Measurements from ENCODE around the gene AKAP9.
"Not testable (repeated sequence)": the region's sequence is repeated elsewhere in the genome, so short reads cannot be mapped to it uniquely, and the experiment has no call there.

The AKAP9 gene

GRCh38 chr7:92071032-92071431 lies 130.4 kb downstream of the AKAP9 start:
- Histone ChIP-seq H3K27me3 (replicated peaks; ENCODE audit: control insufficient read depth, insufficient read depth, low read length, poor library complexity, severe bottlenecking) (no peaks in the 10 kb centered on the region), H3K27ac (ENCODE audit: insufficient read depth, low read length, poor library complexity, severe bottlenecking) (no peak overlapping the region), H3K4me1 (ENCODE audit: control insufficient read depth, insufficient read depth, low read length, poor library complexity, severe bottlenecking) (no peaks in the 10 kb centered on the region), H3K4me3 (ENCODE audit: insufficient read depth, low read depth, low read length, poor library complexity, severe bottlenecking) (no peak overlapping the region), H3K36me3 (ENCODE audit: control insufficient read depth, insufficient read depth, low read length) (peaks cover 7% of the 10 kb centered on the region), H3K9me3 (ENCODE audit: control insufficient read depth, low read length) (no peaks in the 10 kb centered on the region)
- DNase-seq, result no peak

- peaks cover 7% of the 10 kb centered on the region for H3K36me3 ChIP-seq (ENCODE audit: control insufficient read depth, insufficient read depth, low read length)
- no peak for DNase-seq
- no peak overlapping the region for H3K27ac ChIP-seq (ENCODE audit: insufficient read depth, low read length, poor library complexity, severe bottlenecking)
- H3K9me3 ChIP-seq (ENCODE audit: control insufficient read depth, low read length), result no peaks in the 10 kb centered on the region
- no peaks in the 10 kb centered on the region for H3K27me3 ChIP-seq (replicated peaks; ENCODE audit: control insufficient read depth, insufficient read depth, low read length, poor library complexity, severe bottlenecking)
- H3K4me3 ChIP-seq (ENCODE audit: insufficient read depth, low read depth, low read length, poor library complexity, severe bottlenecking), result no peak overlapping the region
- H3K4me1 ChIP-seq (ENCODE audit: control insufficient read depth, insufficient read depth, low read length, poor library complexity, severe bottlenecking), result no peaks in the 10 kb centered on the region
These were observed 131.5 kb downstream of the AKAP9 start for GRCh38 chr7:92072121-92072520.

GRCh38 chr7:92072708-92073107 lies 132.0 kb downstream of the AKAP9 start:
- no peaks in the 10 kb centered on the region for H3K4me1 ChIP-seq (ENCODE audit: control insufficient read depth, insufficient read depth, low read length, poor library complexity, severe bottlenecking)
- H3K27ac ChIP-seq (ENCODE audit: insufficient read depth, low read length, poor library complexity, severe bottlenecking), result no peak overlapping the region
- H3K36me3 ChIP-seq (ENCODE audit: control insufficient read depth, insufficient read depth, low read length), result peaks cover 7% of the 10 kb centered on the region
- DNase-seq, result no peak
- H3K9me3 ChIP-seq (ENCODE audit: control insufficient read depth, low read length), result no peaks in the 10 kb centered on the region
- H3K4me3 ChIP-seq (ENCODE audit: insufficient read depth, low read depth, low read length, poor library complexity, severe bottlenecking), result no peak overlapping the region
- no peaks in the 10 kb centered on the region for H3K27me3 ChIP-seq (replicated peaks; ENCODE audit: control insufficient read depth, insufficient read depth, low read length, poor library complexity, severe bottlenecking)

DNA sequence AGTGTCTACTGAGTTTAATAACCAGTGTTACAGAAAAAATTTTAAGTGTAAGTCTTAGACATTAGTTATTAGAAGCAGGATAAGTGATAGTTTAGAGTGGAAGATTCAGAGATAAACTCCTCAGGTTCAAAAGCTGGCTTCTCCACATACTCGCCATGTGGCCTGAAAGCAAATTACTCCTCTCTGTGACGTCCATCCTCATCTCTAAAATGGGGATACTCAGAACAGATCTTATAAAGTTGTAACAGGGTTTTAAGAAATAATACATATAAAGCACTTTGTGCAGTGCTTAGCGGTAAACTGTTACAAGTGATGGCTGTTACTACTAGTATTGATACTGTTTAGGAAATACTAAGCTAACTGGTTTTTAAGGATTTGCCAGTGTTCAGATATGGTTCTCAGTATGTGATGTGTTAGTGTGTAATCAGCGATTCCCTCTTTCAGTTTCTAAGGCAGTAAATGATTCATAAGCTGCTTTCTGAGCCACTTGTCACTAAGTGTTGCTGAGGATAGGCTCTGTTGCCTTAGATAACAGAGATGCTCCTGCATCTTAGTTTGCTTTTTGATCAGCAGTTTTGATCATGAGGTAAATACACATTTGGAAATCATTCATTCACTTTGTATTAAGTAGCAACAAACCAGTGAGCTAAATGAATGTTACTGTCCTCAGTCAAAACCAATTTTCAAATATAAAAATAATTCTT lies 134.9 kb downstream of the AKAP9 start:
- H3K27me3 ChIP-seq (replicated peaks; ENCODE audit: control insufficient read depth, insufficient read depth, low read length, poor library complexity, severe bottlenecking), result no peaks in the 10 kb centered on the region
- no peaks in the 10 kb centered on the region for H3K4me1 ChIP-seq (ENCODE audit: control insufficient read depth, insufficient read depth, low read length, poor library complexity, severe bottlenecking)
- H3K4me3 ChIP-seq (ENCODE audit: insufficient read depth, low read depth, low read length, poor library complexity, severe bottlenecking), result no peak overlapping the region
- peaks cover 8% of the 10 kb centered on the region for H3K36me3 ChIP-seq (ENCODE audit: control insufficient read depth, insufficient read depth, low read length)
- no peak overlapping the region for H3K27ac ChIP-seq (ENCODE audit: insufficient read depth, low read length, poor library complexity, severe bottlenecking)
- DNase-seq, result no peak
- no peaks in the 10 kb centered on the region for H3K9me3 ChIP-seq (ENCODE audit: control insufficient read depth, low read length)

DNA sequence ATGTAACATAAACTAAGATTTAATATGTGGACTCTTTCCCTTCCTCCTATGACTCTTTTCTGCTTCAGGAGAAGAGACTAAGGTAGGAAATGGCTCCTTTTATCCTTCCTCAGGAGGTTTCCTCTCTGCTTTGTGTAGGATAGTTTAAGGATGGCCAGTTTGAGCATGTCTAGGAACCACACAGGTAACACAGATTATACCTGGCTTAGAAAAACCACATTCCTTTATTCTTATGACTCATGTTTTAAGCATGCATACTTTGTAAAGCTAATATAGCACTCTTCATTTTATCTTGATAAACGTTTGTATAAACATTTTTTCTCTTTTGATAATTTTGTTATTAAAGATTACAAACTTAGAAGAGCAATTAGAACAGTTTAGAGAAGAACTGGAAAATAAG lies 135.8 kb downstream of the AKAP9 start:
- H3K27ac ChIP-seq (ENCODE audit: insufficient read depth, low read length, poor library complexity, severe bottlenecking), result no peak overlapping the region
- H3K4me3 ChIP-seq (ENCODE audit: insufficient read depth, low read depth, low read length, poor library complexity, severe bottlenecking), result no peak overlapping the region

DNA sequence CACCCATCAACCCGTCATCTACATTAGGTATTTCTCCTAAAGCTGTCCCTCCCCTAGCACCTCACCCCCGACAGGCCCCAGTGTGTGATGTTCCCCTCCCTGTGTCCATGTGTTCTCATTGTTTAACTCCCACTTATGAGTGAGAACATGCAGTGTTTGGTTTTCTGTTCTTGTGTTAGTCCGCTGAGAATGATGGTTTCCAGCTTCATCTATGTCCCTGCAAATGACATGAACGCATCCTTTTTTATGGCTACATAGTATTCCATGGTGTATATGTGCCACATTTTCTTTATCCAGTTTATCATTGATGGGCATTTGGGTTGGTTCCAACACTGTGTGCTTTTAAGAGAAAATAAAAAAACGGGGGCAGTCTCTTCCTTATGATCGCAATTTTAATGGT lies 143.3 kb downstream of the AKAP9 start:
- H3K36me3 ChIP-seq (ENCODE audit: control insufficient read depth, insufficient read depth, low read length), result peaks cover 54% of the 10 kb centered on the region
- not testable (repeated sequence) for H3K27ac ChIP-seq (ENCODE audit: insufficient read depth, low read length, poor library complexity, severe bottlenecking); H3K9me3 ChIP-seq (ENCODE audit: control insufficient read depth, low read length); H3K4me1 ChIP-seq (ENCODE audit: control insufficient read depth, insufficient read depth, low read length, poor library complexity, severe bottlenecking); H3K4me3 ChIP-seq (ENCODE audit: insufficient read depth, low read depth, low read length, poor library complexity, severe bottlenecking); DNase-seq; H3K27me3 ChIP-seq (replicated peaks; ENCODE audit: control insufficient read depth, insufficient read depth, low read length, poor library complexity, severe bottlenecking)

More for the DNA sequence above, 135.8 kb downstream of the AKAP9 start:
- no peak for DNase-seq
- Histone ChIP-seq H3K4me1 (ENCODE audit: control insufficient read depth, insufficient read depth, low read length, poor library complexity, severe bottlenecking) (no peaks in the 10 kb centered on the region), H3K36me3 (ENCODE audit: control insufficient read depth, insufficient read depth, low read length) (peaks cover 12% of the 10 kb centered on the region), H3K27me3 (replicated peaks; ENCODE audit: control insufficient read depth, insufficient read depth, low read length, poor library complexity, severe bottlenecking) (no peaks in the 10 kb centered on the region), H3K9me3 (ENCODE audit: control insufficient read depth, low read length) (no peaks in the 10 kb centered on the region)

GRCh38 chr7:92088266-92088665 lies 147.6 kb downstream of the AKAP9 start:
- Histone ChIP-seq H3K27me3 (replicated peaks; ENCODE audit: control insufficient read depth, insufficient read depth, low read length, poor library complexity, severe bottlenecking) (no peaks in the 10 kb centered on the region), H3K27ac (ENCODE audit: insufficient read depth, low read length, poor library complexity, severe bottlenecking) (no peak overlapping the region), H3K4me3 (ENCODE audit: insufficient read depth, low read depth, low read length, poor library complexity, severe bottlenecking) (no peak overlapping the region), H3K9me3 (ENCODE audit: control insufficient read depth, low read length) (no peaks in the 10 kb centered on the region), H3K36me3 (ENCODE audit: control insufficient read depth, insufficient read depth, low read length) (peaks cover 54% of the 10 kb centered on the region), H3K4me1 (ENCODE audit: control insufficient read depth, insufficient read depth, low read length, poor library complexity, severe bottlenecking) (no peaks in the 10 kb centered on the region)
- no peak for DNase-seq

GRCh38 chr7:92092210-92092609 lies 151.5 kb downstream of the AKAP9 start:
- Histone ChIP-seq H3K4me1 (ENCODE audit: control insufficient read depth, insufficient read depth, low read length, poor library complexity, severe bottlenecking) (no peaks in the 10 kb centered on the region), H3K9me3 (ENCODE audit: control insufficient read depth, low read length) (no peaks in the 10 kb centered on the region), H3K27me3 (replicated peaks; ENCODE audit: control insufficient read depth, insufficient read depth, low read length, poor library complexity, severe bottlenecking) (no peaks in the 10 kb centered on the region), H3K27ac (ENCODE audit: insufficient read depth, low read length, poor library complexity, severe bottlenecking) (no peak overlapping the region), H3K36me3 (ENCODE audit: control insufficient read depth, insufficient read depth, low read length) (peaks cover 42% of the 10 kb centered on the region), H3K4me3 (ENCODE audit: insufficient read depth, low read depth, low read length, poor library complexity, severe bottlenecking) (no peak overlapping the region)
- no peak for DNase-seq

DNA sequence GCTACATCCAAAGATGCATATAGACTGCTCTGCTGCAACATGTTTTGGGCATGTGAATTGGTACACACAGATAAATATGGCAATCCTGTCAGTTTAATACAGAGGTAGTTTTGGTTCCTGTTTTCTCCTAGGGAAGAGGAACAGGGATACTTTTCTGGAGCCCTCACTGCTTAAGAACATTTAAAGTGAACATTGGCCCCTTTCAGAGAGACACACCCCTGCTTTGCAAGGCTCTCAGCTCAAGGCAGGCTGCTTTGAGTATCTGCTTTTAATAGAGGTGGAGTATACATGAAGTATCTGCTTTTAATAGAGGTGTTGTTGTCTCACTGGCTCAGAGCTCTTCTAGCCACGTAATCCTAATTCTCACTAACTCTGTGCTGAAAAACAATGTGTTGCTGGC lies 154.7 kb downstream of the AKAP9 start:
- H3K4me3 ChIP-seq (ENCODE audit: insufficient read depth, low read depth, low read length, poor library complexity, severe bottlenecking), result no peak overlapping the region
- DNase-seq, result no peak
- H3K9me3 ChIP-seq (ENCODE audit: control insufficient read depth, low read length), result no peaks in the 10 kb centered on the region
- H3K27ac ChIP-seq (ENCODE audit: insufficient read depth, low read length, poor library complexity, severe bottlenecking), result no peak overlapping the region
- H3K4me1 ChIP-seq (ENCODE audit: control insufficient read depth, insufficient read depth, low read length, poor library complexity, severe bottlenecking), result no peaks in the 10 kb centered on the region
- H3K36me3 ChIP-seq (ENCODE audit: control insufficient read depth, insufficient read depth, low read length), result peaks cover 54% of the 10 kb centered on the region
- H3K27me3 ChIP-seq (replicated peaks; ENCODE audit: control insufficient read depth, insufficient read depth, low read length, poor library complexity, severe bottlenecking), result no peaks in the 10 kb centered on the region

DNA sequence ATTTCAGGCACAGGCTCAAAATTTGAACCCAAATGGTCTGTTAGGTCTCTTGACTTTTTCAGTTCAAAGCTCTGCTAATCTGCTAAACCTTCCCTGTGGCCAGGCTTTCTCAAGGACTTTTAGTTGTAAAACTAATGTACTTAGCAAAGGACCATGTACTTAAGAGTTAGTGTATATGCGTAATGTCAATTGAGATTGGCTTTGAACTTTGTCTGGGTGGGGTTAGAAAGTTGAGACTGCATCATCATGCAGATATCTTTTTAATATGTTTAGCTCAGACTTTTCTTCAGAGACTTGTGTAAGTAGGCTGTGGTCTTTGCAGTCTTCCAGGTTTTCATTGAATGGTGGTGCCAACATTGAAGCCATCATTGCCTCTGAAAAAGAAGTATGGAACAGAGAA lies 159.9 kb downstream of the AKAP9 start:
- Histone ChIP-seq H3K9me3 (ENCODE audit: control insufficient read depth, low read length) (no peaks in the 10 kb centered on the region), H3K4me3 (ENCODE audit: insufficient read depth, low read depth, low read length, poor library complexity, severe bottlenecking) (no peak overlapping the region), H3K4me1 (ENCODE audit: control insufficient read depth, insufficient read depth, low read length, poor library complexity, severe bottlenecking) (no peaks in the 10 kb centered on the region), H3K36me3 (ENCODE audit: control insufficient read depth, insufficient read depth, low read length) (peaks cover 55% of the 10 kb centered on the region), H3K27me3 (replicated peaks; ENCODE audit: control insufficient read depth, insufficient read depth, low read length, poor library complexity, severe bottlenecking) (no peaks in the 10 kb centered on the region), H3K27ac (ENCODE audit: insufficient read depth, low read length, poor library complexity, severe bottlenecking) (no peak overlapping the region)
- no peak for DNase-seq

Measured in effector memory CD4-positive, alpha-beta T cell (primary cell).